WTC11 (cell line): ENCODE results near the gene TMEM108. TPM values are rescaled to one million over a fixed set of nuclear protein-coding genes. Genes with fewer than 3 reads are reported as not detected.

Source experiments
- ATAC-seq: fragments of 200-7000 bp; cut with Tn5 transposase; 2 replicates; pipeline ENCODE4 v1.10.0; 2021; ENCODE audit warnings: mild to moderate bottlenecking, moderate library complexity
- CTCF ChIA-PET: fragments of 300-600 bp; sonication (Branson Sonifier 250); formaldehyde crosslinking; loops from one replicate; lab custom pipeline; 2021; ENCODE audit warnings: antibody characterized with exemption; lab: Charles Lee
- POLR2A ChIA-PET: fragments of 350-600 bp; sonication (Branson Sonifier 250); formaldehyde crosslinking; loops from one replicate; lab custom pipeline; 2021; ENCODE audit warnings: antibody characterized with exemption; lab: Charles Lee
- DNase-seq: peaks from one replicate; pipeline ENCODE4 v3.0.0; 2021; ENCODE audit warnings: low spot score
- H3K27ac Mint-ChIP-seq: 2 replicates; pipeline ENCODE4 v1.8.0; 2021; ENCODE audit warnings: mixed read lengths
- H3K27me3 Mint-ChIP-seq: 2 replicates; pipeline ENCODE4 v1.8.0; 2021; ENCODE audit warnings: low read depth, mild to moderate bottlenecking, moderate library complexity, mixed read lengths
- H3K36me3 Mint-ChIP-seq: 2 replicates; pipeline ENCODE4 v1.8.0; 2021; ENCODE audit warnings: mixed read lengths
- H3K4me1 Mint-ChIP-seq: 2 replicates; pipeline ENCODE4 v1.8.0; 2022; ENCODE audit warnings: mixed read lengths
- H3K4me3 Mint-ChIP-seq: 2 replicates; pipeline ENCODE4 v1.8.0; 2021; ENCODE audit warnings: mild to moderate bottlenecking, moderate library complexity, mixed read lengths
- H3K9me3 Mint-ChIP-seq: 2 replicates; pipeline ENCODE4 v1.8.0; 2021; ENCODE audit warnings: mixed read lengths
- AR ChIP-seq: fragments of 250-450 bp; sonication (Bioruptor Pico); IDR thresholded peaks from 2 replicates; pipeline ENCODE4 v1.9.0; 2021; ENCODE audit warnings: mild to moderate bottlenecking
- ATF6 ChIP-seq: sonication (generic); formaldehyde crosslinking; IDR thresholded peaks from 2 replicates; pipeline ENCODE4 v1.8.1; 2023; ENCODE audit warnings: mild to moderate bottlenecking, missing genetic modification reagents
- E2F5 ChIP-seq: sonication (generic); formaldehyde crosslinking; IDR thresholded peaks from 2 replicates; pipeline ENCODE4 v1.8.1; 2022; ENCODE audit warnings: mild to moderate bottlenecking, moderate library complexity, missing genetic modification reagents
- FOXP4 ChIP-seq: sonication (generic); formaldehyde crosslinking; IDR thresholded peaks from 2 replicates; pipeline ENCODE4 v1.8.0; 2022; ENCODE audit warnings: mild to moderate bottlenecking, missing genetic modification reagents
- GABPB1 ChIP-seq: sonication (generic); formaldehyde crosslinking; IDR thresholded peaks from 2 replicates; pipeline ENCODE4 v1.8.1; 2023; ENCODE audit warnings: mild to moderate bottlenecking, missing genetic modification reagents
- GRHL2 ChIP-seq: fragments of 250-450 bp; sonication (Bioruptor Pico); IDR thresholded peaks from 2 replicates; pipeline ENCODE4 v1.8.0; 2022; ENCODE audit warnings: mild to moderate bottlenecking, moderate library complexity; ENCODE audit not compliant: insufficient replicate concordance, severe bottlenecking
- HMGA2 ChIP-seq: fragments of 250-450 bp; sonication (Bioruptor Pico); IDR thresholded peaks from 2 replicates; pipeline ENCODE4 v1.4.0; 2021; ENCODE audit warnings: mild to moderate bottlenecking, moderate library complexity
- KAT7 ChIP-seq: sonication (generic); formaldehyde crosslinking; IDR thresholded peaks from 2 replicates; pipeline ENCODE4 v1.8.1; 2023; ENCODE audit warnings: missing genetic modification reagents, mild to moderate bottlenecking, borderline replicate concordance
- NR3C1 ChIP-seq: sonication (generic); formaldehyde crosslinking; conservative IDR thresholded peaks from 2 replicates; pipeline ENCODE4 v1.8.1; 2023; ENCODE audit warnings: low read depth, mild to moderate bottlenecking, missing genetic modification reagents
- PRDM15 ChIP-seq: sonication (generic); formaldehyde crosslinking; IDR thresholded peaks from 2 replicates; pipeline ENCODE4 v1.8.0; 2022; ENCODE audit warnings: missing genetic modification reagents
- RELA ChIP-seq: sonication (generic); formaldehyde crosslinking; IDR thresholded peaks from 2 replicates; pipeline ENCODE4 v1.8.1; 2022; ENCODE audit warnings: missing genetic modification reagents, mild to moderate bottlenecking, borderline replicate concordance
- RORB ChIP-seq: fragments of 250-450 bp; sonication (Bioruptor Pico); IDR thresholded peaks from 2 replicates; pipeline ENCODE4 v1.9.0; 2021; ENCODE audit warnings: mild to moderate bottlenecking
- STAT6 ChIP-seq: sonication (generic); formaldehyde crosslinking; conservative IDR thresholded peaks from 2 replicates; pipeline ENCODE4 v1.8.1; 2023; ENCODE audit warnings: mild to moderate bottlenecking, low read depth, missing genetic modification reagents, moderate library complexity
- TEAD1 ChIP-seq: sonication (generic); formaldehyde crosslinking; IDR thresholded peaks from 2 replicates; pipeline ENCODE4 v1.8.0; 2022; ENCODE audit warnings: mild to moderate bottlenecking, missing genetic modification reagents
- TEAD4 ChIP-seq: sonication (generic); formaldehyde crosslinking; IDR thresholded peaks from 2 replicates; pipeline ENCODE4 v1.8.0; 2022; ENCODE audit warnings: mild to moderate bottlenecking, missing genetic modification reagents
- ZMAT4 ChIP-seq: fragments of 250-450 bp; sonication (Bioruptor Pico); IDR thresholded peaks from 2 replicates; pipeline ENCODE4 v1.9.0; 2021; ENCODE audit warnings: mild to moderate bottlenecking
- ZNF263 ChIP-seq: sonication (generic); formaldehyde crosslinking; IDR thresholded peaks from 2 replicates; pipeline ENCODE4 v1.8.1; 2022; ENCODE audit warnings: low read depth, mild to moderate bottlenecking, moderate library complexity, missing genetic modification reagents
- total RNA-seq: library from RNA; stranded (reverse); gene quantifications from 3 replicates; pipeline ENCODE4 v1.2.3, GENCODE V29; 2021
- TF ChIP-seq, protein P1 (sequence below): sonication (generic); formaldehyde crosslinking; IDR thresholded peaks from 2 replicates; pipeline ENCODE4 v1.8.1; 2022; ENCODE audit warnings: mild to moderate bottlenecking, missing genetic modification reagents, moderate library complexity, borderline replicate concordance
- TF ChIP-seq, protein P2 (sequence below): sonication (generic); formaldehyde crosslinking; IDR thresholded peaks from 2 replicates; pipeline ENCODE4 v1.8.0; 2022; ENCODE audit warnings: mild to moderate bottlenecking, missing genetic modification reagents

TMEM108 gene
- total RNA-seq, 1 experiment from 2014 or later = 14.7 TPM

- Mint-ChIP-seq H3K27ac (peak overlapping the region; percentile 51), H3K4me3 (no peak overlapping the region), H3K4me1 (peaks cover 48% of the 10 kb centered on the region), H3K27me3 (no peaks in the 10 kb centered on the region), H3K36me3 (no peaks in the 10 kb centered on the region), H3K9me3 (no peaks in the 10 kb centered on the region)
- CTCF ChIA-PET = interaction anchor here (1.2 to 1.5 kb wide), 3 partner anchors 17 to 327 kb away, joined by 3 to 5 read pairs (median 3); no protein-coding TSS in a partner anchor
- TF ChIP-seq GRHL2 (CRISPR knock-in tag) = no peak
- no peak for TF ChIP-seq RELA
- TF ChIP-seq TEAD4 (CRISPR knock-in tag) = no peak
- TF ChIP-seq, protein P1, sequence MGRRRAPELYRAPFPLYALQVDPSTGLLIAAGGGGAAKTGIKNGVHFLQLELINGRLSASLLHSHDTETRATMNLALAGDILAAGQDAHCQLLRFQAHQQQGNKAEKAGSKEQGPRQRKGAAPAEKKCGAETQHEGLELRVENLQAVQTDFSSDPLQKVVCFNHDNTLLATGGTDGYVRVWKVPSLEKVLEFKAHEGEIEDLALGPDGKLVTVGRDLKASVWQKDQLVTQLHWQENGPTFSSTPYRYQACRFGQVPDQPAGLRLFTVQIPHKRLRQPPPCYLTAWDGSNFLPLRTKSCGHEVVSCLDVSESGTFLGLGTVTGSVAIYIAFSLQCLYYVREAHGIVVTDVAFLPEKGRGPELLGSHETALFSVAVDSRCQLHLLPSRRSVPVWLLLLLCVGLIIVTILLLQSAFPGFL (CRISPR knock-in tag) = no peak
- no peak for TF ChIP-seq KAT7
- TF ChIP-seq NR3C1 (CRISPR knock-in tag) = no peak
- TF ChIP-seq ATF6 (CRISPR knock-in tag) = no peak
- TF ChIP-seq STAT6 = no peak
- TF ChIP-seq RORB (CRISPR knock-in tag) = no peak
- no peak for TF ChIP-seq ZNF263 (CRISPR knock-in tag)
- TF ChIP-seq FOXP4 (CRISPR knock-in tag) = no peak
- no peak for TF ChIP-seq GABPB1
- no peak for TF ChIP-seq E2F5
- no peak for TF ChIP-seq HMGA2 (CRISPR knock-in tag)
- DNase-seq (peak; percentile 12), ATAC-seq (peak; percentile 84)
- POLR2A ChIA-PET = interaction anchor here (0.5 kb wide), 1 partner anchor 286 kb away, joined by 3 read pairs; no protein-coding TSS in a partner anchor
Observed at GRCh38 chr3:133058243-133058642, 20.1 kb downstream of the TMEM108 start.

GRCh38 chr3:133058831-133059230, 20.6 kb downstream of the TMEM108 start:
- no peak overlapping the region for H3K27ac Mint-ChIP-seq
- ATAC-seq = no peak
- TF ChIP-seq RELA = no peak
- TF ChIP-seq, protein P2, sequence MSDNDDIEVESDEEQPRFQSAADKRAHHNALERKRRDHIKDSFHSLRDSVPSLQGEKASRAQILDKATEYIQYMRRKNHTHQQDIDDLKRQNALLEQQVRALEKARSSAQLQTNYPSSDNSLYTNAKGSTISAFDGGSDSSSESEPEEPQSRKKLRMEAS (CRISPR knock-in tag) = no peak
- TF ChIP-seq TEAD1 (CRISPR knock-in tag) = no peak
- no peak for TF ChIP-seq AR (CRISPR knock-in tag)
- no peak for TF ChIP-seq ZMAT4
- TF ChIP-seq PRDM15 (CRISPR knock-in tag) = no peak

More at GRCh38 chr3:133058831-133059230, 20.6 kb downstream of the TMEM108 start:
- H3K4me1 Mint-ChIP-seq = peaks cover 43% of the 10 kb centered on the region
- ChIA-PET POLR2A (interaction anchor here (0.5 kb wide), 1 partner anchor 285 kb away, joined by 3 read pairs; no protein-coding TSS in a partner anchor), CTCF (interaction anchor here (1.2 to 1.5 kb wide), 3 partner anchors 17 to 328 kb away, joined by 3 to 5 read pairs (median 3); no protein-coding TSS in a partner anchor)
- no peaks in the 10 kb centered on the region for H3K9me3 Mint-ChIP-seq
- DNase-seq = no peak
- no peaks in the 10 kb centered on the region for H3K27me3 Mint-ChIP-seq
- no peak overlapping the region for H3K4me3 Mint-ChIP-seq
- H3K36me3 Mint-ChIP-seq = no peaks in the 10 kb centered on the region
